Erythroblast (primary cell): ENCODE measurements around the gene GIGYF2.

Source experiments
- GATA1 ChIP-seq: IDR thresholded peaks from 2 replicates; pipeline ENCODE4 v1.6.1; 2011; ENCODE audit warnings: low read depth, mild to moderate bottlenecking, control low read depth, low read length, moderate library complexity
- POLR2A ChIP-seq: IDR thresholded peaks from 2 replicates; pipeline ENCODE4 v1.6.1; 2011; ENCODE audit warnings: mild to moderate bottlenecking, low read length

DNA sequence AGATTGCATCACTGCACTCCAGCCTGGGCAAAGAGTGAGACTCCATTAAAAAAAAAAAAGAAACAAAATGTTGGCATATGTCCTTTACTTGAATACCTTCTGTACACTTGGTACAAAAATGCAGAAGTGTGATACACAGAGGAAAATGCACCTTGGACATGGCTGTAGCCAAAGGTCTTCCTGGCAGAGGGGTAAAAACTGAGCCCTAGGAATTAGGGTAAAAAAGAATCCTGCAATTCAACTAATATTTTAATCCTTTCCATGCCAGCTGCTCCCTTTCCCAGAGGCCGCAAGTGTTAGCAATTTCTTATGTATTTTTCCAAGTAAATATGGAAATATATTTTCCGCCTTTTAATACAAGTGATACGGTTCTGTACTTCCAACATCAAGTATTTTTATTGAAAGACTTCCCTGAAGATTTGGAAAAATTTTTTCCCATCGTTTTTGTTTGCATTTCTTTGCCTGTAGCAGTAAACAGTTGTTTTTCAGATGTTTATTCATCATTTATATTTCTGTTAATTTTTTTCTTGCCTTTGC is 53.1 kb downstream of the GIGYF2 start:
- TF ChIP-seq POLR2A (no peak), GATA1 (no peak)
